ENCODE measurements around the gene TRMU. TPM values are rescaled to one million over a fixed set of nuclear protein-coding genes. Genes with fewer than 3 reads are reported as not detected.

Gene TRMU
- polyA plus RNA-seq, 1 experiment: 23.7 TPM

GRCh38 chr22:46353483-46354105, 18.1 kb downstream of the TRMU start:
- ChIA-PET POLR2A (no interaction called here), CTCF (interaction anchor here (1.2 kb wide), 1 partner anchor 188 kb away, joined by 4 read pairs; no protein-coding TSS in a partner anchor)
- DNase-seq (ENCODE audit: low read depth, low spot score): no peak
- TF ChIP-seq, protein P1, sequence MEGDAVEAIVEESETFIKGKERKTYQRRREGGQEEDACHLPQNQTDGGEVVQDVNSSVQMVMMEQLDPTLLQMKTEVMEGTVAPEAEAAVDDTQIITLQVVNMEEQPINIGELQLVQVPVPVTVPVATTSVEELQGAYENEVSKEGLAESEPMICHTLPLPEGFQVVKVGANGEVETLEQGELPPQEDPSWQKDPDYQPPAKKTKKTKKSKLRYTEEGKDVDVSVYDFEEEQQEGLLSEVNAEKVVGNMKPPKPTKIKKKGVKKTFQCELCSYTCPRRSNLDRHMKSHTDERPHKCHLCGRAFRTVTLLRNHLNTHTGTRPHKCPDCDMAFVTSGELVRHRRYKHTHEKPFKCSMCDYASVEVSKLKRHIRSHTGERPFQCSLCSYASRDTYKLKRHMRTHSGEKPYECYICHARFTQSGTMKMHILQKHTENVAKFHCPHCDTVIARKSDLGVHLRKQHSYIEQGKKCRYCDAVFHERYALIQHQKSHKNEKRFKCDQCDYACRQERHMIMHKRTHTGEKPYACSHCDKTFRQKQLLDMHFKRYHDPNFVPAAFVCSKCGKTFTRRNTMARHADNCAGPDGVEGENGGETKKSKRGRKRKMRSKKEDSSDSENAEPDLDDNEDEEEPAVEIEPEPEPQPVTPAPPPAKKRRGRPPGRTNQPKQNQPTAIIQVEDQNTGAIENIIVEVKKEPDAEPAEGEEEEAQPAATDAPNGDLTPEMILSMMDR (IDR thresholded peaks at IDR 0.05; ENCODE audit: low read depth, low read length): no peak
- H3K4me3 ChIP-seq (ENCODE audit: low read depth, low read length): no peak overlapping the region
- no peaks in the 10 kb centered on the region for H3K27me3 ChIP-seq (ENCODE audit: control insufficient read depth, insufficient read depth, low read length)
- peak overlapping the region; percentile 21 for H3K27ac ChIP-seq (ENCODE audit: low read depth, low read length)
- H3K9me3 ChIP-seq (ENCODE audit: control insufficient read depth, insufficient read depth, low read length): no peaks in the 10 kb centered on the region

GRCh38 chr22:46354176-46354992, 18.9 kb downstream of the TRMU start:
- Histone ChIP-seq H3K9me3 (ENCODE audit: control insufficient read depth, insufficient read depth, low read length) (no peaks in the 10 kb centered on the region), H3K27ac (ENCODE audit: low read depth, low read length) (no peak overlapping the region), H3K27me3 (ENCODE audit: control insufficient read depth, insufficient read depth, low read length) (no peaks in the 10 kb centered on the region), H3K4me3 (ENCODE audit: low read depth, low read length) (no peak overlapping the region)
- ChIA-PET POLR2A (no interaction called here), CTCF (interaction anchor here (1.2 kb wide), 1 partner anchor 187 kb away, joined by 4 read pairs; no protein-coding TSS in a partner anchor)
- no peak for DNase-seq (ENCODE audit: low read depth, low spot score)
- TF ChIP-seq, protein P1 (IDR thresholded peaks at IDR 0.05; ENCODE audit: low read depth, low read length): no peak

DNA sequence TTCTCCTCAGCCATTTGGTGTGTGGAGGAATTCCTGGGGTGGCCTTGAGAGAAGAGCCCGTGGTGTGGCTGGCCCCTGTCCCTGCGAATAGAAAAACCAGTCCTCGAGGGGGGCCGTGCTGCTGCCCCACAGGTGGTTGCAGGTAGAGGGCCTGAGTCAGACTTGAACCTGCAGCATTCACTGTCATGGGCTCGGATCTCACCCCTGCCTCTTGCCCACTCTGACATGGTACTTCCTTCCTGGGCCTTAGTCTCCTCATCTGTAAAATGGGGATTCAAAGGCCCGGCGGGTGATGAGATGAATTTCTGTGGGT, 19.4 kb downstream of the TRMU start:
- ChIA-PET POLR2A (no interaction called here), CTCF (interaction anchor here (1.0 to 1.6 kb wide), 4 partner anchors 13 to 188 kb away, joined by 4 to 7 read pairs (median 4); no protein-coding TSS in a partner anchor)
- DNase-seq (ENCODE audit: low read depth, low spot score): no peak
- TF ChIP-seq, protein P1 (IDR thresholded peaks at IDR 0.05; ENCODE audit: low read depth, low read length): no peak
- no peaks in the 10 kb centered on the region for H3K27me3 ChIP-seq (ENCODE audit: control insufficient read depth, insufficient read depth, low read length)
- no peaks in the 10 kb centered on the region for H3K9me3 ChIP-seq (ENCODE audit: control insufficient read depth, insufficient read depth, low read length)
- H3K4me3 ChIP-seq (ENCODE audit: low read depth, low read length): no peak overlapping the region
- H3K27ac ChIP-seq (ENCODE audit: low read depth, low read length): no peak overlapping the region

DNA sequence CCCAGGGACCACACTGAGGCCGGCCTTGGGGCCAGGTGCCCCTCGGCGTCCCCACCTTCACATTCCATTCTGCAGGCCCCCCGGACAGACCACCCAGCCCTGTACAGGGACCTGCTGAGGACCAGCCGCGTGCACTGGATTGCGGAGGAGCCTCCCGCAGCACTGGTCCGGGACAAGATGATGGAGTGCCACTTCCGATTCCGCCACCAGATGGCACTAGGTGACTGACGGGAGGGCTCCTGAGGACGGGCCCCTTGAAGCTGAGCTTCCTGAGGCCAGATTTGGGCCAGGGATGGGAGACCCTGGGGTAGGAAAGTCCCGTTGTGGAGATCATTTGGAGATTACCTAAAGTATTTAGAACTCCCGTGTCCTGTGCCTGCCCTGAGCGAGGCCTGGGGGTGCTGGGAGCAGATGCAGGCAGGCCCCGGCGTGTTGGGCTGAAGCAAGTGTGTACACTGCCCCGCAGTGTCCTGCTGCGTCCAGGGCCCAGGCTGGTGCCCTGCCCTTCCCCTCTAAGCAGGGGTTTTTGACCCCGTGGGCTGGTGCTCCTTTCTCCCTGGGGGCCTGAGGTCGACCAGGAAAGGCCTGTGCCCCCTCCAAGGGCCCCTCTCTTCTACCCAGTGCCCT, 20.0 kb downstream of the TRMU start:
- Histone ChIP-seq H3K27me3 (ENCODE audit: control insufficient read depth, insufficient read depth, low read length) (no peaks in the 10 kb centered on the region), H3K27ac (ENCODE audit: low read depth, low read length) (no peak overlapping the region), H3K9me3 (ENCODE audit: control insufficient read depth, insufficient read depth, low read length) (no peaks in the 10 kb centered on the region), H3K4me3 (ENCODE audit: low read depth, low read length) (no peak overlapping the region)
- ChIA-PET POLR2A (no interaction called here), CTCF (interaction anchor here (1.0 to 1.6 kb wide), 3 partner anchors 12 to 187 kb away, joined by 4 to 7 read pairs (median 5); no protein-coding TSS in a partner anchor)
- TF ChIP-seq, protein P1 (IDR thresholded peaks at IDR 0.05; ENCODE audit: low read depth, low read length): peak; percentile 73
- peak; percentile 13 for DNase-seq (ENCODE audit: low read depth, low spot score)

Data from AG04450 (cell line).